Erythroblast (primary cell): ENCODE data around the gene CNIH3.

Source experiments
- GATA1 ChIP-seq: IDR thresholded peaks from 2 replicates; pipeline ENCODE4 v1.6.1; 2011; ENCODE audit warnings: low read depth, mild to moderate bottlenecking, control low read depth, low read length, moderate library complexity
- POLR2A ChIP-seq: IDR thresholded peaks from 2 replicates; pipeline ENCODE4 v1.6.1; 2011; ENCODE audit warnings: mild to moderate bottlenecking, low read length

- no peak for TF ChIP-seq POLR2A
- no peak for TF ChIP-seq GATA1
Measured at GRCh38 chr1:224777180-224777579, 161.1 kb downstream of the CNIH3 start.
